Small intestine (tissue), 7 donors: ENCODE results near the gene ZNF778. TPM values are rescaled to one million over a fixed set of nuclear protein-coding genes. Genes with fewer than 3 reads are reported as not detected.
"Not testable (repeated sequence)": the region's sequence is repeated elsewhere in the genome, so short reads cannot be mapped to it uniquely, and the experiment has no call there.

Experiments
- DNase-seq, 2 donors: peaks; one replicate each; pipeline versions ENCODE4 v3.0.0 to v3.0.0-alpha.2; 2013
- FAIRE-seq: peaks from 2 replicates; lab custom pipeline; 2012; peaks lifted over from hg19 to GRCh38; lab: Jason Lieb, UNC
- H3K27ac ChIP-seq, 3 donors: one replicate each; pipeline ENCODE4 v1.5.1; 2013; ENCODE audit warnings: low read length in 2 of 3, mild to moderate bottlenecking in 2 of 3, control low read depth in 1 of 3, inconsistent platforms in 1 of 3, low read depth in 1 of 3, moderate library complexity in 1 of 3
- H3K27me3 ChIP-seq, 3 donors: one replicate each; pipeline ENCODE4 v1.6.1; 2013; ENCODE audit warnings: low read length in 3 of 3, inconsistent platforms in 1 of 3; ENCODE audit not compliant: control insufficient read depth in 3 of 3, insufficient read depth in 3 of 3
- H3K36me3 ChIP-seq, 3 donors: one replicate each; pipeline ENCODE4 v1.6.1; 2013; ENCODE audit warnings: low read length in 3 of 3, inconsistent platforms in 1 of 3, low read depth in 1 of 3, mild to moderate bottlenecking in 1 of 3, moderate library complexity in 1 of 3; ENCODE audit not compliant: control insufficient read depth in 3 of 3, insufficient read depth in 2 of 3
- H3K4me1 ChIP-seq, 3 donors: one replicate each; pipeline ENCODE4 v1.6.1; 2013; ENCODE audit warnings: low read length in 2 of 3, inconsistent platforms in 1 of 3, low read depth in 1 of 3, mild to moderate bottlenecking in 1 of 3, moderate library complexity in 1 of 3; ENCODE audit not compliant: control insufficient read depth in 3 of 3, insufficient read depth in 2 of 3
- H3K4me3 ChIP-seq, 3 donors: one replicate each; pipeline ENCODE4 v1.5.1; 2013; ENCODE audit warnings: low read length in 3 of 3, control low read depth in 1 of 3, inconsistent platforms in 1 of 3, low read depth in 1 of 3, mild to moderate bottlenecking in 1 of 3, moderate library complexity in 1 of 3
- H3K9me3 ChIP-seq, 2 donors: one replicate each; pipeline ENCODE4 v1.6.1; 2013; ENCODE audit warnings: low read depth in 1 of 2, low read length in 1 of 2; ENCODE audit not compliant: control insufficient read depth in 2 of 2, insufficient read depth in 1 of 2
- WGBS, 3 donors: extraction: QIAGEN DNeasy Blood & Tissue Kit; methylation state at CpG; one replicate each; pipeline ENCODE4 v1.1.7; 2013; 5-methylcytosine and 5-hydroxymethylcytosine counted together
- polyA plus RNA-seq, 4 donors: library from polyadenylated mRNA; stranded (reverse) in 3 of 4; unstranded in 1 of 4; fragments of 200-250 nt in 3 of 4; fragments of 120-200 nt in 1 of 4; gene quantifications; one replicate each; pipeline versions ENCODE4 v1.2.1 to v1.2.3, GENCODE V29; 2013
- donor health status: healthy with polysubstance abuse.
- donor health status: control.
- donor health status: control.
- donor health status: Bipolar disorder and iron deficiency.
- donor health status: healthy.

The ZNF778 gene
- polyA plus RNA-seq, 4 donors: 0.89 to 3.2 (median 1.2) TPM

DNA sequence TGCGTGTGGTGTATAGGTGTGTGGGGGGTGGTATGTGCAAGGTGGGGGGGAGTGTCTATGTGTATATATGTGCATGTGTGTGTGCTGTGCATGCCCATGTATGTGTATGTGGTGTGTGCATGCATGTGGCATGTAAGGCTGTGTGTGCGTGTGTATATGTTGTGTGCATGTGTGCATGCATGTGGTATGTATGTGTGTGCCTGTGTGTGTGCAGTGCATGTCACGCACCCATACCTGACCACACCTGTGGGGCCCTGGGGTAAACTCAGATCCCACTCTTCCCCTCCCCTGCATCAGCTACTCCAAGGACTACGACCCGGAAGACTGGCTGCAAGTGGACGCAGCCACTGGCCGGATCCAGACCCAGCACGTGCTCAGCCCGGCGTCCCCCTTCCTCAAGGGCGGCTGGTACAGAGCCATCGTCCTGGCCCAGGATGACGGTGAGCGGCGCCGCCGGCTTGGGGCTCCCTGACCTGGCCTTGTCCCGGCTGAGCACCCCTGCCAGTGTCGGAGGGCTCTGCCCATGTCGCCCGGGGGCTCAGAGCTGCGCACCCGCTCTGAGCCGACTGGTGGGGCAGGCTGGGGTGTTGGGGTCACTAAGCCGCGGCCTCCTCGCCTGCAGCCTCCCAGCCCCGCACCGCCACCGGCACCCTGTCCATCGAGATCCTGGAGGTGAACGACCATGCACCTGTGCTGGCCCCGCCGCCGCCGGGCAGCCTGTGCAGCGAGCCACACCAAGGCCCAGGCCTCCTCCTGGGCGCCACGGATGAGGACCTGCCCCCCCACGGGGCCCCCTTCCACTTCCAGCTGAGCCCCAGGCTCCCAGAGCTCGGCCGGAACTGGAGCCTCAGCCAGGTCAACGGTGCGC is 26.2 kb upstream of the ZNF778 start:
- no peak for DNase-seq
- no peaks in the 10 kb centered on the region for H3K4me1 ChIP-seq
- H3K36me3 ChIP-seq: no peaks in the 10 kb centered on the region
- no peak for FAIRE-seq
- peaks cover 0 to 18% (median 3%) of the 10 kb centered on the region in 3 donors for H3K27me3 ChIP-seq
- H3K9me3 ChIP-seq: no peaks in the 10 kb centered on the region
- H3K4me3 ChIP-seq: no peak overlapping the region
- WGBS, 3 donors: 49 to 57% (median 57%) methylated on average over 37 to 44 of the region's 44 CpGs
- no peak overlapping the region for H3K27ac ChIP-seq

GRCh38 chr16:89191901-89192185 is 25.7 kb upstream of the ZNF778 start:
- no peak for FAIRE-seq
- Histone ChIP-seq H3K9me3 (no peaks in the 10 kb centered on the region), H3K36me3 (no peaks in the 10 kb centered on the region), H3K27ac (no peak overlapping the region), H3K4me1 (no peaks in the 10 kb centered on the region), H3K4me3 (peak overlapping the region in 1 of 3 donors; percentile 39), H3K27me3 (peaks cover 0 to 18% (median 3%) of the 10 kb centered on the region in 3 donors)
- no peak for DNase-seq
- 0 to 2% (median 0%) methylated on average over 5 to 19 of the region's 19 CpGs for WGBS, 3 donors

- peak in 1 of 2 donors; percentile 69 for DNase-seq
- FAIRE-seq, H3K4me1 ChIP-seq, H3K9me3 ChIP-seq, H3K36me3 ChIP-seq: not testable (repeated sequence)
- Histone ChIP-seq H3K27me3 (peaks cover 1 to 18% (median 3%) of the 10 kb centered on the region in 3 donors), H3K27ac (peak overlapping the region in 1 of 3 donors; percentile 25), H3K4me3 (peak overlapping the region in 1 of 3 donors; percentile 39)
- 1 to 5% (median 2%) methylated on average over 37 to 63 of the region's 63 CpGs for WGBS, 3 donors
Measured at GRCh38 chr16:89192186-89192955, 25.1 kb upstream of the ZNF778 start.

- DNase-seq: no peak
- Histone ChIP-seq H3K27ac (no peak overlapping the region), H3K4me1 (no peaks in the 10 kb centered on the region), H3K9me3 (no peaks in the 10 kb centered on the region), H3K36me3 (no peaks in the 10 kb centered on the region), H3K4me3 (peak overlapping the region in 1 of 3 donors; percentile 10), H3K27me3 (peaks cover 3 to 19% (median 4%) of the 10 kb centered on the region in 3 donors)
- 7 to 16% (median 16%) methylated on average over 29 to 39 of the region's 39 CpGs for WGBS, 3 donors
- FAIRE-seq: no peak
Measured at GRCh38 chr16:89192956-89193575, 24.4 kb upstream of the ZNF778 start.

GRCh38 chr16:89193576-89194293 is 23.8 kb upstream of the ZNF778 start:
- Histone ChIP-seq H3K4me1 (no peaks in the 10 kb centered on the region), H3K27ac (no peak overlapping the region), H3K4me3 (peak overlapping the region in 1 of 3 donors; percentile 10), H3K27me3 (peaks cover 3 to 21% (median 7%) of the 10 kb centered on the region in 3 donors), H3K9me3 (no peaks in the 10 kb centered on the region), H3K36me3 (no peaks in the 10 kb centered on the region)
- 68 to 73% (median 72%) methylated on average over 35 to 38 of the region's 38 CpGs for WGBS, 3 donors
- FAIRE-seq: no peak
- no peak for DNase-seq

DNA sequence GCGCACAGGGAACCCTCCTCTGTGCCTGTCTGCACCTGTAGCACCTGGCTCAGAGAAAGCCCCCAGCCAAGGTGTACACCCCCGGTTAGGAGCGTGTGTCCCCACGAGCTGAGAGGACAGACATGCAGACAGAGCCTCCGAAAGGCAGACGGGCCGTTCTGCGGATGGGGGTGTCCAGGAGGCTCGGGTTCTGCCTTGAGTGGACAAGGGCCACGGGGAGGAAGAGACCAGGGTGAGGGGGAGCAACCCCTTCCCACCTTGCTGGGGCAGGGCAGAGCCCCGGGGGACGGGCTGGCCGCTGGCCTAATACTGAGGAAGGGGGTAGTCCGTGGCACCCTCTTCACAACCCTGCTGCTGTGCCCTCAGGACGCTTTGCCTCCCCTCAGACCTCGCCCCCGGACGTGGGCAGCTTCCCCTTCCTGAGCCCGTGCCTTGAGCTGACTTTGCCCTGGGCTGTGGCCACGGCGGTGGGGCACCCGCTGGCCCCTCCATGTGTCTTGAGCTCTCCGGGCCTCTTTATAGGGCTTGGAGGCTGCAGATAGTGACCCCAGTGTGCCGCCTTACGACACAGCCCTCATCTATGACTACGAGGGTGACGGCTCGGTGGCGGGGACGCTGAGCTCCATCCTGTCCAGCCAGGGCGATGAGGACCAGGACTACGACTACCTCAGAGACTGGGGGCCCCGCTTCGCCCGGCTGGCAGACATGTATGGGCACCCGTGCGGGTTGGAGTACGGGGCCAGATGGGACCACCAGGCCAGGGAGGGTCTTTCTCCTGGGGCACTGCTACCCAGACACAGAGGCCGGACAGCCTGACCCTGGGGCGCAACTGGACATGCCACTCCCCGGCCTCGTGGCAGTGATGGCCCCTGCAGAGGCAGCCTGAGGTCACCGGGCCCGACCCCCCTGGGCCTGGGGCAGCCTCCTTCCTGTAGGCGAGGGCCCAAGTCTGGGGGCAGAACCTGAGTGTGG is 22.9 kb upstream of the ZNF778 start:
- peaks cover 3 to 29% (median 8%) of the 10 kb centered on the region in 3 donors for H3K27me3 ChIP-seq
- peaks cover 0 to under 1% (median 0%) of the 10 kb centered on the region in 3 donors for H3K4me1 ChIP-seq
- no peaks in the 10 kb centered on the region for H3K9me3 ChIP-seq
- no peak for FAIRE-seq
- H3K4me3 ChIP-seq: no peak overlapping the region
- peak in 1 of 2 donors; percentile 30 for DNase-seq
- H3K36me3 ChIP-seq: no peaks in the 10 kb centered on the region
- H3K27ac ChIP-seq: no peak overlapping the region
- WGBS, 3 donors: 77 to 82% (median 79%) methylated on average over 41 to 45 of the region's 45 CpGs

GRCh38 chr16:89195521-89196171 is 21.9 kb upstream of the ZNF778 start:
- WGBS, 3 donors: 70 to 83% (median 72%) methylated on average over 16 to 21 of the region's 21 CpGs
- FAIRE-seq: no peak

More at GRCh38 chr16:89195521-89196171, 21.9 kb upstream of the ZNF778 start:
- Histone ChIP-seq H3K27ac (no peak overlapping the region), H3K27me3 (peaks cover 6 to 35% (median 19%) of the 10 kb centered on the region in 3 donors), H3K36me3 (no peaks in the 10 kb centered on the region), H3K4me3 (no peak overlapping the region), H3K4me1 (peaks cover 4 to 11% (median 7%) of the 10 kb centered on the region in 3 donors), H3K9me3 (no peaks in the 10 kb centered on the region)
- no peak for DNase-seq
